ENCODE measurements around the gene RAMAC.
"Not testable (repeated sequence)": the region's sequence is repeated elsewhere in the genome, so short reads cannot be mapped to it uniquely, and the experiment has no call there.

RAMAC gene

GRCh38 chr15:83016906-83017305 is 30.9 kb downstream of the RAMAC start:
- no peak for DNase-seq

- no peak for DNase-seq
These were observed 32.4 kb downstream of the RAMAC start for GRCh38 chr15:83018436-83018835.

GRCh38 chr15:83030021-83030420 is 44.0 kb downstream of the RAMAC start:
- DNase-seq: no peak

- not testable (repeated sequence) for DNase-seq
These were observed 45.2 kb downstream of the RAMAC start for GRCh38 chr15:83031234-83031633.

GRCh38 chr15:83036253-83036652 is 50.2 kb downstream of the RAMAC start:
- no peak for DNase-seq

GRCh38 chr15:83039206-83039605 is 53.2 kb downstream of the RAMAC start:
- no peak for DNase-seq
